Measurements from ENCODE around the gene SLC12A3.

Gene SLC12A3

GRCh38 chr16:56935201-56935600 is 70.2 kb downstream of the SLC12A3 start:
- H3K79me2 ChIP-seq (ENCODE audit: low read length), result peaks cover 82% of the 10 kb centered on the region
- H2AFZ ChIP-seq (ENCODE audit: low read depth, low read length), result no peak overlapping the region
- H3K4me1 ChIP-seq (ENCODE audit: low read length), result peaks cover 72% of the 10 kb centered on the region
- H3K36me3 ChIP-seq (replicated peaks; ENCODE audit: low read depth, low read length), result peaks cover 73% of the 10 kb centered on the region
- no peaks in the 10 kb centered on the region for H3K9me3 ChIP-seq (ENCODE audit: insufficient read depth, low read length)
- peak overlapping the region; percentile 39 for H3K9ac ChIP-seq (ENCODE audit: low read length)
- peak overlapping the region; percentile 87 for H3K4me2 ChIP-seq (ENCODE audit: low read length)
- H3K27ac ChIP-seq (ENCODE audit: low read length), result peak overlapping the region; percentile 92
- TF ChIP-seq CTCF (IDR thresholded peaks at IDR 0.05; ENCODE audit: low read depth, low read length) (no peak), EZH2phosphoT487 (IDR thresholded peaks at IDR 0.05; ENCODE audit: low read depth) (no peak)
- peak overlapping the region; percentile 94 for H3K4me3 ChIP-seq (ENCODE audit: low read length)
- H4K20me1 ChIP-seq (ENCODE audit: insufficient read depth, low read length), result peaks cover 76% of the 10 kb centered on the region
- no peaks in the 10 kb centered on the region for H3K27me3 ChIP-seq (ENCODE audit: low read depth, low read length)

GRCh38 chr16:56936491-56936890 is 71.5 kb downstream of the SLC12A3 start:
- H3K27ac ChIP-seq (ENCODE audit: low read length), result no peak overlapping the region
- no peaks in the 10 kb centered on the region for H3K9me3 ChIP-seq (ENCODE audit: insufficient read depth, low read length)
- peaks cover 86% of the 10 kb centered on the region for H4K20me1 ChIP-seq (ENCODE audit: insufficient read depth, low read length)
- H3K79me2 ChIP-seq (ENCODE audit: low read length), result peaks cover 91% of the 10 kb centered on the region
- H2AFZ ChIP-seq (ENCODE audit: low read depth, low read length), result no peak overlapping the region
- TF ChIP-seq EZH2phosphoT487 (IDR thresholded peaks at IDR 0.05; ENCODE audit: low read depth), result no peak
- TF ChIP-seq CTCF (IDR thresholded peaks at IDR 0.05; ENCODE audit: low read depth, low read length), result no peak
- peaks cover 83% of the 10 kb centered on the region for H3K36me3 ChIP-seq (replicated peaks; ENCODE audit: low read depth, low read length)
- no peak overlapping the region for H3K4me3 ChIP-seq (ENCODE audit: low read length)
- no peaks in the 10 kb centered on the region for H3K27me3 ChIP-seq (ENCODE audit: low read depth, low read length)
- peak overlapping the region; percentile 87; the same call in 1 of the 2 replicates for H3K4me2 ChIP-seq (ENCODE audit: low read length)
- peaks cover 72% of the 10 kb centered on the region for H3K4me1 ChIP-seq (ENCODE audit: low read length)
- H3K9ac ChIP-seq (ENCODE audit: low read length), result no peak overlapping the region

- H3K9me3 ChIP-seq (ENCODE audit: insufficient read depth, low read length), result no peaks in the 10 kb centered on the region
- no peaks in the 10 kb centered on the region for H3K27me3 ChIP-seq (ENCODE audit: low read depth, low read length)
- H4K20me1 ChIP-seq (ENCODE audit: insufficient read depth, low read length), result peaks cover 90% of the 10 kb centered on the region
- H3K4me3 ChIP-seq (ENCODE audit: low read length), result no peak overlapping the region
- peak overlapping the region; percentile 2; the same call in 1 of the 2 replicates for H3K4me2 ChIP-seq (ENCODE audit: low read length)
- H3K9ac ChIP-seq (ENCODE audit: low read length), result no peak overlapping the region
- peaks cover 87% of the 10 kb centered on the region for H3K36me3 ChIP-seq (replicated peaks; ENCODE audit: low read depth, low read length)
- TF ChIP-seq EZH2phosphoT487 (IDR thresholded peaks at IDR 0.05; ENCODE audit: low read depth) (no peak), CTCF (IDR thresholded peaks at IDR 0.05; ENCODE audit: low read depth, low read length) (no peak)
- peaks cover 77% of the 10 kb centered on the region for H3K4me1 ChIP-seq (ENCODE audit: low read length)
- H3K27ac ChIP-seq (ENCODE audit: low read length), result no peak overlapping the region
- no peak overlapping the region for H2AFZ ChIP-seq (ENCODE audit: low read depth, low read length)
- peaks cover 94% of the 10 kb centered on the region for H3K79me2 ChIP-seq (ENCODE audit: low read length)
These were observed 71.9 kb downstream of the SLC12A3 start for GRCh38 chr16:56936950-56937349.

- Histone ChIP-seq H3K36me3 (replicated peaks; ENCODE audit: low read depth, low read length) (peaks cover 91% of the 10 kb centered on the region), H4K20me1 (ENCODE audit: insufficient read depth, low read length) (peaks cover 83% of the 10 kb centered on the region), H3K9ac (ENCODE audit: low read length) (no peak overlapping the region), H3K27ac (ENCODE audit: low read length) (peak overlapping the region; percentile 73), H3K79me2 (ENCODE audit: low read length) (peaks cover 80% of the 10 kb centered on the region), H3K27me3 (ENCODE audit: low read depth, low read length) (no peaks in the 10 kb centered on the region), H3K9me3 (ENCODE audit: insufficient read depth, low read length) (no peaks in the 10 kb centered on the region), H3K4me1 (ENCODE audit: low read length) (peaks cover 96% of the 10 kb centered on the region), H3K4me2 (ENCODE audit: low read length) (peak overlapping the region; percentile 57), H3K4me3 (ENCODE audit: low read length) (peak overlapping the region; percentile 27), H2AFZ (ENCODE audit: low read depth, low read length) (no peak overlapping the region)
- TF ChIP-seq EZH2phosphoT487 (IDR thresholded peaks at IDR 0.05; ENCODE audit: low read depth), result no peak
These were observed 73.9 kb downstream of the SLC12A3 start for GRCh38 chr16:56938664-56939513.
